OCI-LY3 (cell line): ENCODE measurements around the gene FXYD2.

Source experiments
- H2AFZ ChIP-seq: fragments of 200-600, 300-600 bp; shearing (Covaris generic); 2 replicates; pipeline ENCODE4 v1.6.0; 2014; ENCODE audit warnings: antibody characterized with exemption, low read depth, low read length
- H3K27ac ChIP-seq: fragments of 200-600, 300-600 bp; sonication (generic); 2 replicates; pipeline ENCODE4 v1.5.1; 2014; ENCODE audit warnings: mild to moderate bottlenecking, low read length, moderate library complexity, mixed read lengths
- H3K27me3 ChIP-seq: fragments of 200-600, 300-600 bp; sonication (generic); 2 replicates; pipeline ENCODE4 v1.6.1; 2014; ENCODE audit warnings: low read depth, low read length, mixed read lengths
- H3K36me3 ChIP-seq: fragments of 200-600, 300-600 bp; sonication (generic); replicated peaks from 2 replicates; pipeline ENCODE3; 2014; ENCODE audit warnings: low read depth, low read length, mixed read lengths
- H3K4me1 ChIP-seq: fragments of 300-600, 200-600 bp; sonication (generic); 2 replicates; pipeline ENCODE4 v1.6.1; 2014; ENCODE audit warnings: low read length, mixed read lengths
- H3K4me2 ChIP-seq: fragments of 200-600, 300-600 bp; sonication (generic); 2 replicates; pipeline ENCODE4 v1.6.1; 2014; ENCODE audit warnings: low read length, mixed read lengths
- H3K4me3 ChIP-seq: fragments of 300-600, 200-600 bp; sonication (generic); 2 replicates; pipeline ENCODE4 v1.5.1; 2014; ENCODE audit warnings: antibody characterized with exemption, mild to moderate bottlenecking, low read length, moderate library complexity
- H3K79me2 ChIP-seq: fragments of 300-600, 200-600 bp; shearing (Covaris generic); 2 replicates; pipeline ENCODE4 v1.6.1; 2014; ENCODE audit warnings: mild to moderate bottlenecking, low read length, mixed read lengths
- H3K9ac ChIP-seq: fragments of 300-600, 200-600 bp; shearing (Covaris generic); 2 replicates; pipeline ENCODE4 v1.6.0; 2014; ENCODE audit warnings: mild to moderate bottlenecking, low read length, moderate library complexity
- H3K9me3 ChIP-seq: fragments of 200-600, 300-600 bp; shearing (Covaris generic); 2 replicates; pipeline ENCODE4 v1.6.1; 2014; ENCODE audit warnings: low read length, mixed read lengths; ENCODE audit not compliant: insufficient read depth
- H4K20me1 ChIP-seq: fragments of 200-600, 300-600 bp; sonication (generic); 2 replicates; pipeline ENCODE4 v1.6.1; 2016; ENCODE audit warnings: low read length, mixed read lengths; ENCODE audit not compliant: insufficient read depth
- CTCF ChIP-seq: fragments of 200-600, 300-600 bp; sonication (generic); IDR thresholded peaks from 2 replicates; pipeline ENCODE4 v1.5.1; 2014; ENCODE audit warnings: antibody characterized with exemption, low read length, low read depth
- EZH2phosphoT487 ChIP-seq: fragments of 200-600 bp; shearing (Covaris generic); IDR thresholded peaks from 2 replicates; pipeline ENCODE4 v1.6.1; 2018; ENCODE audit warnings: antibody characterized with exemption, mixed run types, low read depth

Gene FXYD2

GRCh38 chr11:117863383-117863782, 38.8 kb upstream of the FXYD2 start:
- no peak overlapping the region for H3K9ac ChIP-seq
- no peaks in the 10 kb centered on the region for H3K9me3 ChIP-seq
- H3K79me2 ChIP-seq: no peaks in the 10 kb centered on the region
- no peaks in the 10 kb centered on the region for H4K20me1 ChIP-seq
- no peak for TF ChIP-seq CTCF
- TF ChIP-seq EZH2phosphoT487: no peak
- H2AFZ ChIP-seq: no peak overlapping the region
- no peak overlapping the region for H3K27ac ChIP-seq
- H3K4me2 ChIP-seq: no peak overlapping the region
- H3K36me3 ChIP-seq: no peaks in the 10 kb centered on the region
- H3K4me1 ChIP-seq: no peaks in the 10 kb centered on the region
- no peak overlapping the region for H3K4me3 ChIP-seq
- no peaks in the 10 kb centered on the region for H3K27me3 ChIP-seq

GRCh38 chr11:117862753-117863152, 38.2 kb upstream of the FXYD2 start:
- H3K79me2 ChIP-seq: no peaks in the 10 kb centered on the region
- no peak overlapping the region for H3K4me3 ChIP-seq
- no peak overlapping the region for H3K4me2 ChIP-seq
- H3K36me3 ChIP-seq: no peaks in the 10 kb centered on the region
- no peak overlapping the region for H2AFZ ChIP-seq
- H3K4me1 ChIP-seq: no peaks in the 10 kb centered on the region
- no peaks in the 10 kb centered on the region for H3K27me3 ChIP-seq
- no peak overlapping the region for H3K27ac ChIP-seq
- no peak for TF ChIP-seq EZH2phosphoT487
- TF ChIP-seq CTCF: no peak
- no peaks in the 10 kb centered on the region for H3K9me3 ChIP-seq
- no peaks in the 10 kb centered on the region for H4K20me1 ChIP-seq
- no peak overlapping the region for H3K9ac ChIP-seq

- H3K79me2 ChIP-seq: no peaks in the 10 kb centered on the region
- H3K27me3 ChIP-seq: no peaks in the 10 kb centered on the region
- no peak overlapping the region for H2AFZ ChIP-seq
- H3K36me3 ChIP-seq: no peaks in the 10 kb centered on the region
- no peak overlapping the region for H3K9ac ChIP-seq
- no peaks in the 10 kb centered on the region for H3K4me1 ChIP-seq
- TF ChIP-seq CTCF (no peak), EZH2phosphoT487 (no peak)
- no peaks in the 10 kb centered on the region for H4K20me1 ChIP-seq
- H3K27ac ChIP-seq: no peak overlapping the region
- H3K9me3 ChIP-seq: no peaks in the 10 kb centered on the region
- no peak overlapping the region for H3K4me2 ChIP-seq
- H3K4me3 ChIP-seq: no peak overlapping the region
Measured at GRCh38 chr11:117862019-117862725, 37.6 kb upstream of the FXYD2 start.

- Histone ChIP-seq H3K27me3 (no peaks in the 10 kb centered on the region), H3K9me3 (no peaks in the 10 kb centered on the region), H2AFZ (no peak overlapping the region), H3K4me2 (no peak overlapping the region), H3K36me3 (no peaks in the 10 kb centered on the region), H3K9ac (no peak overlapping the region), H4K20me1 (no peaks in the 10 kb centered on the region), H3K4me1 (no peaks in the 10 kb centered on the region), H3K27ac (no peak overlapping the region), H3K4me3 (no peak overlapping the region), H3K79me2 (no peaks in the 10 kb centered on the region)
- TF ChIP-seq EZH2phosphoT487: no peak
- no peak for TF ChIP-seq CTCF
Measured at GRCh38 chr11:117861151-117862018, 36.8 kb upstream of the FXYD2 start.
